Transverse colon (tissue), 4 donors: Measurements from ENCODE around the gene HLA-E. TPM values are rescaled to one million over a fixed set of nuclear protein-coding genes. Genes with fewer than 3 reads are reported as not detected.
"Not testable (repeated sequence)": the region's sequence is repeated elsewhere in the genome, so short reads cannot be mapped to it uniquely, and the experiment has no call there.

Experiments used
- DNase-seq: peaks from one replicate; pipeline ENCODE4 v3.0.0-alpha.2; 2019
- H3K27ac ChIP-seq, 4 donors: fragments of 200-600 bp; sonication (generic); 2 replicates each; pipeline ENCODE4 v1.5.1; 2016 to 2018; ENCODE audit warnings: inconsistent platforms in 4 of 4
- H3K27me3 ChIP-seq: fragments of 200-600 bp; sonication (generic); 2 replicates; pipeline ENCODE4 v1.5.1; 2017; ENCODE audit warnings: inconsistent platforms
- H3K36me3 ChIP-seq, 4 donors: fragments of 200-600 bp; sonication (generic); 2 replicates each; pipeline ENCODE4 v1.5.1; 2017 to 2019; ENCODE audit warnings: inconsistent platforms in 4 of 4
- H3K4me1 ChIP-seq, 4 donors: fragments of 200-600 bp; sonication (generic); 2 replicates each; pipeline ENCODE4 v1.5.1; 2017 to 2020; ENCODE audit warnings: inconsistent platforms in 4 of 4
- H3K4me3 ChIP-seq, 4 donors: fragments of 200-600 bp; sonication (generic); 1 replicate in 1 of 4; 2 replicates in 3 of 4; pipeline versions ENCODE4 v1.5.1 to v1.6.1; 2017 to 2019; ENCODE audit warnings: inconsistent platforms in 4 of 4
- H3K9me3 ChIP-seq, 2 donors: fragments of 200-600 bp; sonication (generic); 2 replicates each; pipeline ENCODE4 v1.5.1; 2017 to 2019; ENCODE audit warnings: inconsistent platforms in 2 of 2
- EP300 ChIP-seq: sonication (generic); formaldehyde crosslinking; IDR thresholded peaks from one replicate; pipeline ENCODE4 v1.6.1; 2017; ENCODE audit warnings: antibody characterized with exemption, low read depth
- POLR2A ChIP-seq: fragments of 450-650 bp; IDR thresholded peaks from one replicate; pipeline ENCODE4 v1.6.1; 2016; ENCODE audit warnings: antibody characterized with exemption, mild to moderate bottlenecking, moderate library complexity
- POLR2AphosphoS5 ChIP-seq, 3 donors: sonication (generic); formaldehyde crosslinking; IDR thresholded peaks; one replicate each; pipeline ENCODE4 v1.6.1; 2016; ENCODE audit warnings: antibody characterized with exemption in 3 of 3
- WGBS, 2 donors: methylation state at CpG; one replicate each; pipeline ENCODE4 v1.1.5; 2018; ENCODE audit warnings: low coverage in 1 of 2; 5-methylcytosine and 5-hydroxymethylcytosine counted together
- in situ Hi-C, 4 donors: fragments of 200-750 bp; cut with MboI; loops; one replicate each; pipeline versions ENCODE4 v1.15.0 to v1.15.1; 2017; ENCODE audit warnings: low sequenced_read_pairs in 3 of 4, low pct_ligation_motif_present in 1 of 4, low pct_unique_long_range_greater_than_20kb in 1 of 4
- intact Hi-C: fragments of 100-400 bp; cut with DNase I; formaldehyde crosslinking; loops from one replicate; pipeline ENCODE4 v1.15.1; 2023; ENCODE audit warnings: low total_unique reads
- total RNA-seq, 4 donors: library from RNA; depleted of rRNA; stranded (reverse); fragments of >200 nt; gene quantifications; one replicate each; pipeline ENCODE4 v1.1.0, GENCODE V29; 2016
- TF ChIP-seq, protein P1 (sequence below), 5 experiments: fragments of 200-600 bp in 3 of 5; fragments of 450-650 bp in 2 of 5; sonication (generic) in 3 of 5; IDR thresholded peaks; 1 replicate in 2 of 5; 2 replicates in 3 of 5; pipeline ENCODE4 v1.5.1; 2016 to 2017; ENCODE audit warnings: antibody characterized with exemption in 5 of 5, inconsistent platforms in 3 of 5, mild to moderate bottlenecking in 2 of 5, moderate library complexity in 1 of 5

Gene HLA-E
- total RNA-seq, 4 donors from 2014 or later = 248 to 610 (median 493) TPM

DNA sequence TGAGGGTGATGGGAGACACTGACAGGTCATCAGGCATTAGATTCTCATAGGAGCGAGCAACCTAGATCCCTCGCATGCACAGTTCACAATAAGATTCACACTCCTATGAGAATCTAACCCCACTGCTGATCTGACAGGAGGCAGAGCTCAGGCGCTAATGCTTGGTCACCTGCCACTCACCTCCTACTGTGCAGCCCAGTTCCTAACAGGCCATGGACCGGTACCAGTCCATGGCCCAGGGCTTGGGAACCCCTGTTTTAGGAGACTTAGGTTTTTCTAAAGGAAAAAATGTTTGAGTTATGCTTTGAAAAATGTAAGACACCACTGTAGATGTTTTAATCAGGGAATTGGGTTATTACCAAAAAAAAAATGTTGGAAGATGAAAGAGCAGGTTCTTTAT is 6.7 kb downstream of the HLA-E start:
- peaks cover 9 to 40% (median 14%) of the 10 kb centered on the region in 4 donors for H3K4me1 ChIP-seq
- intact Hi-C loops = no loop called here
- no peaks in the 10 kb centered on the region for H3K27me3 ChIP-seq
- H3K9me3 ChIP-seq = no peaks in the 10 kb centered on the region
- H3K27ac ChIP-seq = peak overlapping the region in 2 of 4 donors; percentile 13 to 35
- 89% methylated on average over 4 of the region's 4 CpGs; no CpG with 5 or more reads in 1 of the 2 donors for WGBS, 2 donors
- no peak for DNase-seq
- no peak overlapping the region for H3K4me3 ChIP-seq
- H3K36me3 ChIP-seq = peaks cover 0 to 23% (median 10%) of the 10 kb centered on the region in 4 donors
- TF ChIP-seq POLR2AphosphoS5 (IDR thresholded peaks at IDR 0.05) (no peak), POLR2A (no peak), EP300 (no peak)
- TF ChIP-seq, protein P1, sequence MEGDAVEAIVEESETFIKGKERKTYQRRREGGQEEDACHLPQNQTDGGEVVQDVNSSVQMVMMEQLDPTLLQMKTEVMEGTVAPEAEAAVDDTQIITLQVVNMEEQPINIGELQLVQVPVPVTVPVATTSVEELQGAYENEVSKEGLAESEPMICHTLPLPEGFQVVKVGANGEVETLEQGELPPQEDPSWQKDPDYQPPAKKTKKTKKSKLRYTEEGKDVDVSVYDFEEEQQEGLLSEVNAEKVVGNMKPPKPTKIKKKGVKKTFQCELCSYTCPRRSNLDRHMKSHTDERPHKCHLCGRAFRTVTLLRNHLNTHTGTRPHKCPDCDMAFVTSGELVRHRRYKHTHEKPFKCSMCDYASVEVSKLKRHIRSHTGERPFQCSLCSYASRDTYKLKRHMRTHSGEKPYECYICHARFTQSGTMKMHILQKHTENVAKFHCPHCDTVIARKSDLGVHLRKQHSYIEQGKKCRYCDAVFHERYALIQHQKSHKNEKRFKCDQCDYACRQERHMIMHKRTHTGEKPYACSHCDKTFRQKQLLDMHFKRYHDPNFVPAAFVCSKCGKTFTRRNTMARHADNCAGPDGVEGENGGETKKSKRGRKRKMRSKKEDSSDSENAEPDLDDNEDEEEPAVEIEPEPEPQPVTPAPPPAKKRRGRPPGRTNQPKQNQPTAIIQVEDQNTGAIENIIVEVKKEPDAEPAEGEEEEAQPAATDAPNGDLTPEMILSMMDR (IDR thresholded peaks at IDR 0.05) = no peak
- in situ Hi-C loops = no loop called here

DNA sequence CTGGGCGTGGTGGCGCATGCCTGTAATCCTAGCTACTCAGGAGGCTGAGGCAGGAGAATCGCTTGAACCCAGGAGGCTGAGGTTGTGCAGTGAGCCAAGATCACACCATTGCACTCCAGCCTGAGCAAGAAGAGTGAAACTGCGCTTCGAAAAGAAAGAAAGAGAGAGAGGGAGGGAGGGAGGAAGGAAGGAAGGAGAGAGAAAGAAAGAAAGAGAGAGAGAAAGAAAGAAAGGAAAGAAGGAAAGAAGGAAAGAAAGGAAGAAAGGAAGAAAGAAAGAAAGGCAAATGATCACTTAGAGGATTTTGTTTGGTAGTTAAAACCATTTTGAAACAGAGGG is 7.9 kb downstream of the HLA-E start:
- intact Hi-C loops, H3K27me3 ChIP-seq, DNase-seq, in situ Hi-C loops, H3K4me3 ChIP-seq, H3K9me3 ChIP-seq: not testable (repeated sequence)
- WGBS, 2 donors = 94 to 96% methylated on average over 2 to 5 of the region's 5 CpGs
- H3K4me1 ChIP-seq = peaks cover 0 to 29% (median 2%) of the 10 kb centered on the region in 4 donors
- H3K36me3 ChIP-seq = peaks cover 0 to 10% (median 4%) of the 10 kb centered on the region in 4 donors
- H3K27ac ChIP-seq = peak overlapping the region in 1 of 4 donors; percentile 35

DNA sequence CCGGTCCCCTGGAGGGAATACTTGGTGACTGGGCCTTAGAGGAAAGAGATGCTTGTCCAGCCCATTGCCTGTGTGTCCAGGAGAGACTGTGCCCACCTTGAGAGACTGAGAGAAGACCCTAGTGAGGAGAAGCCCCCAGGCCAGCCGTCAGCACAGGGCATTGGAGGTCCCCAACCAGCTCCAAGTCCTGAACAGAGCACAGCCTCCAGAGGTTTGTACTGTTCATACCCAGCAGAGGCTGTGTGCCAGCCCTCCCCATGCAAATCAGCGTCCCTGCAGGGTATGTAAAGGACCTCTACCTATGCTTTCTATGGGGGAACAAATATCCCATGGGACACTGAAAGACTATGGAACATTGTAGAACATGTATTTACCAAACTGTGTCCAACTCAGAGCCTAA is 8.4 kb downstream of the HLA-E start:
- peaks cover 0 to 5% (median 1%) of the 10 kb centered on the region in 4 donors for H3K36me3 ChIP-seq
- intact Hi-C loops (loop anchor here (1.0 kb wide), 1 partner anchor 18 kb away; no protein-coding TSS in a partner anchor), in situ Hi-C loops (no loop called here)
- DNase-seq = no peak
- no peaks in the 10 kb centered on the region for H3K9me3 ChIP-seq
- WGBS, 2 donors = 72 to 90% methylated on average over 2 to 3 of the region's 3 CpGs
- no peak overlapping the region for H3K4me3 ChIP-seq
- peaks cover 0 to 24% (median 0%) of the 10 kb centered on the region in 4 donors for H3K4me1 ChIP-seq
- H3K27me3 ChIP-seq = no peaks in the 10 kb centered on the region
- no peak overlapping the region for H3K27ac ChIP-seq
- TF ChIP-seq POLR2AphosphoS5 (IDR thresholded peaks at IDR 0.05) (no peak), EP300 (no peak), POLR2A (no peak)
- TF ChIP-seq, protein P1 (IDR thresholded peaks at IDR 0.05) = no peak

DNA sequence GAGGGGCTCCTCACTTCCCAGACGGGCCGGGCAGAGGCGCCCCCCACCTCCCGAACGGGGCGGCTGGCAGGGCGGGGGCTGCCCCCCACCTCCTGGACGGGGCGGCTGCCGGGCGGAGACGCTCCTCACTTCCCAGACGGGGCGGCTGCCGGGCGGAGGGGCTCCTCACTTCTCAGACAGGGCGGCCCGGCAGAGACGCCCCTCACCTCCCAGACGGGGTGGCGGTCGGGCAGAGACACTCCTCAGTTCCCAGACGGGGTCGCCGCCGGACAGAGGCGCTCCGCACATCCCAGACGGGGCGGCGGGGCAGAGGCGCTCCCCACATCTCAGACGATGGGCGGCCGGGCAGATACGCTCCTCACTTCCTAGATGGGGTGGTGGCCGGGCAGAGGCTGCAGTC is 9.4 kb downstream of the HLA-E start:
- H3K4me1 ChIP-seq = peaks cover 0 to 17% (median 0%) of the 10 kb centered on the region in 4 donors
- intact Hi-C loops = loop anchor here (1.0 kb wide), 1 partner anchor 17 kb away; no protein-coding TSS in a partner anchor
- DNase-seq, H3K9me3 ChIP-seq, H3K36me3 ChIP-seq, H3K27ac ChIP-seq, in situ Hi-C loops, H3K27me3 ChIP-seq, H3K4me3 ChIP-seq: not testable (repeated sequence)
- 99% methylated on average over 33 of the region's 37 CpGs; no CpG with 5 or more reads in 1 of the 2 donors for WGBS, 2 donors

DNA sequence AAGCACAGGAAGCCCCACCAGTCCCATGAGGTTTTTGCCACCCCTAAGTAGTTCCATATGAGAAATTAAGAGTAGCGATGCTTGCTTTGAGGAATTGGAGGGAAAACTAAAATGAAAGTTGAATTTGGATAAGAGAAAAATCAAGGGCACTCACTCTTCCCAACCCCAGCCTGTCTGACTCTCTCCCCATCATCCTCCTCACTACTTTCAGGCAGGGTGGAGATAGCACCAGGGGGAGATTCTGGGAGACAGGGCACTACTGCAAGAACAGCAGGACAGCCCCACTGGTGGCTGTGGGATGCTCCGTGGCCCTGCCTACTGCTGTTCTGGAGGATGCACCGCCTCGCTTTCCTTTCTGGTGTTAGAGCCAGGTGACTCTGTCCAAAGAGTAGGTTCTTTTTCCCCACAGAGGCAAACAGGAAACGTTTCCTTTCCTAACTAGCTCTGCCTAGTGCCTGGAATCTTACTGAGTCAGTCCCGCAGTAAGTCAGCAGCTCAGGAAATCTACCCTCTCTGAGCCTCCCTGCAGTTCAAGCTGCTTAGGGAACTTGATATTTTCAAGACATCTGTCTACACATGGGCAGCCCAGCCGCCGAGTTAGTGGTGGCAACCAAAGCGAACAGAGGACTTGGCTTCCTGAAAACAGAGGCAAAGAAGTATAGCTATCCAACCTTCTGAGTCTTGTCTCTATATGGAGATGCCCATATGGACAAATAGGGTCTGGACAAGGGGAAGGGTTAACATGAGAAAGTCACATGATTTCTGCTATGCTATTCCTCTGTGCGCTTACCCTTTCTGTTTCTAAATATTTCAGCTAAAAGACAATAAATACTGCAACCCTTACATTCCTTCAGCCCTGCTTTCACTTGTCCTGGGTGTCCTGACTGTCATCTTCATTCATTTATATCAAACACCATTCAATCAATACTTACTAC is 11.4 kb downstream of the HLA-E start:
- TF ChIP-seq, protein P1 (IDR thresholded peaks at IDR 0.05) = no peak
- TF ChIP-seq POLR2AphosphoS5 (IDR thresholded peaks at IDR 0.05) (no peak), EP300 (no peak), POLR2A (no peak)
- peaks cover 0 to 14% (median 0%) of the 10 kb centered on the region in 4 donors for H3K4me1 ChIP-seq
- intact Hi-C loops (no loop called here), in situ Hi-C loops (no loop called here)
- no peaks in the 10 kb centered on the region for H3K9me3 ChIP-seq
- DNase-seq = no peak
- H3K36me3 ChIP-seq = no peaks in the 10 kb centered on the region
- H3K27ac ChIP-seq = peak overlapping the region; percentile 16 to 41 (median 30)
- WGBS, 2 donors = 56 to 71% methylated on average over 2 to 10 of the region's 10 CpGs
- H3K4me3 ChIP-seq = no peak overlapping the region
- H3K27me3 ChIP-seq = no peaks in the 10 kb centered on the region
